Fibroblast of the aortic adventitia (primary cell): ENCODE data around the gene ATXN1. TPM values are rescaled to one million over a fixed set of nuclear protein-coding genes. Genes with fewer than 3 reads are reported as not detected.

Source experiments
- DNase-seq: peaks from one replicate; pipeline ENCODE4 v3.0.0-alpha.2; 2010; ENCODE audit warnings: low read depth
- H3K4me3 ChIP-seq: 2 replicates; pipeline ENCODE4 v1.5.1; 2011; ENCODE audit warnings: low read depth, mild to moderate bottlenecking, control low read depth, low read length, moderate library complexity
- CTCF ChIP-seq: IDR thresholded peaks from 2 replicates; pipeline ENCODE4 v1.5.1; 2011; ENCODE audit warnings: mild to moderate bottlenecking, low read length, control low read depth, inconsistent platforms; ENCODE audit not compliant: insufficient read depth
- total RNA-seq: library from RNA; depleted of rRNA; stranded (reverse); fragments of >200 nt; gene quantifications from 2 replicates; pipeline ENCODE4 v1.2.3, GENCODE V29; 2012; ENCODE audit warnings: low replicate concordance

Gene ATXN1
- total RNA-seq, 1 donor = 39.3 TPM

GRCh38 chr6:16473908-16474771, 287.1 kb downstream of the ATXN1 start:
- no peak overlapping the region for H3K4me3 ChIP-seq
- no peak for DNase-seq
- TF ChIP-seq CTCF = no peak

- no peak for DNase-seq
- TF ChIP-seq CTCF = no peak
- no peak overlapping the region for H3K4me3 ChIP-seq
These were observed 287.9 kb downstream of the ATXN1 start for GRCh38 chr6:16473184-16473907.

- peak; percentile 84 for DNase-seq
- no peak overlapping the region for H3K4me3 ChIP-seq
- TF ChIP-seq CTCF = no peak
These were observed 288.8 kb downstream of the ATXN1 start for GRCh38 chr6:16472349-16473069.

- no peak for TF ChIP-seq CTCF
- H3K4me3 ChIP-seq = no peak overlapping the region
- no peak for DNase-seq
These were observed 289.4 kb downstream of the ATXN1 start for GRCh38 chr6:16471910-16472297.

- no peak for TF ChIP-seq CTCF
- peak; percentile 19 for DNase-seq
- H3K4me3 ChIP-seq = no peak overlapping the region
These were observed 289.9 kb downstream of the ATXN1 start for GRCh38 chr6:16471222-16471909.

- H3K4me3 ChIP-seq = no peak overlapping the region
- DNase-seq = no peak
- no peak for TF ChIP-seq CTCF
These were observed 290.6 kb downstream of the ATXN1 start for GRCh38 chr6:16470502-16471221.
